Measurements from ENCODE around the gene MYCL. TPM values are rescaled to one million over a fixed set of nuclear protein-coding genes. Genes with fewer than 3 reads are reported as not detected.
A peak's percentile ranks its signal among the peaks of the same experiment; 100 is the strongest.

The MYCL gene
- total and polyA plus RNA-seq, 2 of the 13 experiments (the other 11 are each of a cell fraction or from before 2014, with no cell fraction given): 0.31 to 1.7 TPM

GRCh38 chr1:39845569-39846566 lies 55.8 kb downstream of the MYCL start (continued):
- 0 out of 2 replicates have a peak, but pooled peaks have one; percentile 7 for TF ChIP-seq ZNF772 (CRISPR knock-in tag; IDR thresholded peaks at IDR 0.05)
- TF ChIP-seq, protein P1, sequence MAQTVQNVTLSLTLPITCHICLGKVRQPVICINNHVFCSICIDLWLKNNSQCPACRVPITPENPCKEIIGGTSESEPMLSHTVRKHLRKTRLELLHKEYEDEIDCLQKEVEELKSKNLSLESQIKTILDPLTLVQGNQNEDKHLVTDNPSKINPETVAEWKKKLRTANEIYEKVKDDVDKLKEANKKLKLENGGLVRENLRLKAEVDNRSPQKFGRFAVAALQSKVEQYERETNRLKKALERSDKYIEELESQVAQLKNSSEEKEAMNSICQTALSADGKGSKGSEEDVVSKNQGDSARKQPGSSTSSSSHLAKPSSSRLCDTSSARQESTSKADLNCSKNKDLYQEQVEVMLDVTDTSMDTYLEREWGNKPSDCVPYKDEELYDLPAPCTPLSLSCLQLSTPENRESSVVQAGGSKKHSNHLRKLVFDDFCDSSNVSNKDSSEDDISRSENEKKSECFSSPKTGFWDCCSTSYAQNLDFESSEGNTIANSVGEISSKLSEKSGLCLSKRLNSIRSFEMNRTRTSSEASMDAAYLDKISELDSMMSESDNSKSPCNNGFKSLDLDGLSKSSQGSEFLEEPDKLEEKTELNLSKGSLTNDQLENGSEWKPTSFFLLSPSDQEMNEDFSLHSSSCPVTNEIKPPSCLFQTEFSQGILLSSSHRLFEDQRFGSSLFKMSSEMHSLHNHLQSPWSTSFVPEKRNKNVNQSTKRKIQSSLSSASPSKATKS (CRISPR knock-in tag; IDR thresholded peaks at IDR 0.05): no peak
- no peak for TF ChIP-seq ZNF619 (CRISPR knock-in tag; IDR thresholded peaks at IDR 0.05)
- no peak for TF ChIP-seq KDM1A (CRISPR knock-in tag; IDR thresholded peaks at IDR 0.05)
- no peak for TF ChIP-seq CBX2 (IDR thresholded peaks at IDR 0.05; ENCODE audit: low read depth, low read length)
- no peak for TF ChIP-seq CBX2 (CRISPR knock-in tag; IDR thresholded peaks at IDR 0.05; ENCODE audit: low read depth)
- no peak for TF ChIP-seq KDM4B (CRISPR knock-in tag; IDR thresholded peaks at IDR 0.05)
- TF ChIP-seq ZNF747 (CRISPR knock-in tag; IDR thresholded peaks at IDR 0.05; ENCODE audit: borderline replicate concordance): no peak
- no peak for TF ChIP-seq ERF (CRISPR knock-in tag; IDR thresholded peaks at IDR 0.05)
- no peak; the same call in 1 of the 2 replicates for TF ChIP-seq ZNF891 (CRISPR knock-in tag; IDR thresholded peaks at IDR 0.05)
- TF ChIP-seq, protein P2, sequence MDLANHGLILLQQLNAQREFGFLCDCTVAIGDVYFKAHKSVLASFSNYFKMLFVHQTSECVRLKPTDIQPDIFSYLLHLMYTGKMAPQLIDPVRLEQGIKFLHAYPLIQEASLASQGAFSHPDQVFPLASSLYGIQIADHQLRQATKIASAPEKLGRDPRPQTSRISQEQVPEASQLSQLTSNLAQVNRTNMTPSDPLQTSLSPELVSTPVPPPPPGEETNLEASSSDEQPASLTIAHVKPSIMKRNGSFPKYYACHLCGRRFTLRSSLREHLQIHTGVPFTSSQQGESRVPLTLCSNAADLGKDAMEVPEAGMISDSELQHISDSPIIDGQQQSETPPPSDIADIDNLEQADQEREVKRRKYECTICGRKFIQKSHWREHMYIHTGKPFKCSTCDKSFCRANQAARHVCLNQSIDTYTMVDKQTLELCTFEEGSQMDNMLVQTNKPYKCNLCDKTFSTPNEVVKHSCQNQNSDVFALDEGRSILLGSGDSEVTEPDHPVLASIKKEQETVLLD (CRISPR knock-in tag; IDR thresholded peaks at IDR 0.05; ENCODE audit: low read depth): no peak
- no peak for TF ChIP-seq PRMT3 (CRISPR knock-in tag; IDR thresholded peaks at IDR 0.05; ENCODE audit: borderline replicate concordance, low read depth)
- no peak for TF ChIP-seq TIGD3 (CRISPR knock-in tag; IDR thresholded peaks at IDR 0.05; ENCODE audit: borderline replicate concordance)
- no peak for TF ChIP-seq ZNF230 (CRISPR knock-in tag; IDR thresholded peaks at IDR 0.05)
- TF ChIP-seq SAFB2 (CRISPR knock-in tag; IDR thresholded peaks at IDR 0.05; ENCODE audit: borderline replicate concordance, low read depth): no peak
- no peak for TF ChIP-seq MED13 (CRISPR knock-in tag; IDR thresholded peaks at IDR 0.05)
- TF ChIP-seq CTCF (CRISPR knock-in tag; IDR thresholded peaks at IDR 0.05): no peak
- peak; percentile 50; the same call in 1 of the 2 replicates for TF ChIP-seq ELF4 (CRISPR knock-in tag; IDR thresholded peaks at IDR 0.05; ENCODE audit: borderline replicate concordance)
- no peak for TF ChIP-seq ZNF672 (CRISPR knock-in tag; IDR thresholded peaks at IDR 0.05)
- TF ChIP-seq REXO4 (CRISPR knock-in tag; IDR thresholded peaks at IDR 0.05; ENCODE audit: borderline replicate concordance): no peak
- TF ChIP-seq PCBP1 (IDR thresholded peaks at IDR 0.05; ENCODE audit: borderline replicate concordance, low read depth, low read length): no peak
- no peak for TF ChIP-seq JUND (CRISPR knock-in tag; IDR thresholded peaks at IDR 0.05)
